Measurements from ENCODE around the gene DOCK2. TPM values are rescaled to one million over a fixed set of nuclear protein-coding genes. Genes with fewer than 3 reads are reported as not detected.

DOCK2 gene
- polyA plus RNA-seq, 1 of the 3 experiments (the other 2 are of a cell fraction): 3.8 TPM

GRCh38 chr5:169970911-169971765 is 334.1 kb downstream of the DOCK2 start (continued):
- TF ChIP-seq CHD2 (IDR thresholded peaks at IDR 0.05; ENCODE audit: low read length, partially characterized antibody) (no peak), TCF12 (IDR thresholded peaks at IDR 0.05) (peak; percentile 89), FOXM1 (IDR thresholded peaks at IDR 0.05; ENCODE audit: low read depth) (peak; percentile 42; the same call in 1 of the 2 replicates), FOXJ3 (CRISPR knock-in tag; IDR thresholded peaks at IDR 0.05) (no peak), SMC3 (IDR thresholded peaks at IDR 0.05; ENCODE audit: low read depth, low read length) (no peak), SIN3A (IDR thresholded peaks at IDR 0.05; ENCODE audit: borderline replicate concordance, low read depth, low read length) (peak; percentile 44; the same call in 1 of the 2 replicates)
- TF ChIP-seq, protein P1, sequence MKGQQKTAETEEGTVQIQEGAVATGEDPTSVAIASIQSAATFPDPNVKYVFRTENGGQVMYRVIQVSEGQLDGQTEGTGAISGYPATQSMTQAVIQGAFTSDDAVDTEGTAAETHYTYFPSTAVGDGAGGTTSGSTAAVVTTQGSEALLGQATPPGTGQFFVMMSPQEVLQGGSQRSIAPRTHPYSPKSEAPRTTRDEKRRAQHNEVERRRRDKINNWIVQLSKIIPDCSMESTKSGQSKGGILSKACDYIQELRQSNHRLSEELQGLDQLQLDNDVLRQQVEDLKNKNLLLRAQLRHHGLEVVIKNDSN (IDR thresholded peaks at IDR 0.05; ENCODE audit: borderline replicate concordance, low read depth): peak; percentile 74

DNA sequence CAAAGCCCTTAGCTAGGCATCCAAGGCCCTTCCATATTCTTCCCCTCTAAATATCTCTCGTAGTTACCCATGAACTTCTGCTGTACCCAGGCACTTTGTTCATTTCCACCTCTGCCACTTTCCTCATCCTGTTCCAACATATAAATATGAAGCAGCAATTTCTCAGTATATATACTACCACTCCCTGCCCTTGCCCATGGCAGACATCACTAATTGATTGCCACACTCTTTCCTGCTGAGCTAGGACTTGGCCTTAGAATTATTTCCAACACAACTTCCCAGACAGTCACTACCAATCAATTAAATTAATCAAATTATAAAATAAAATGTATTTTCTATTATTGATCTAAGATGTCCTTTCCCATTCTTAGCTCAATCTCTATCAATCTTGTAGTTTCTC is 334.7 kb downstream of the DOCK2 start:
- POLR2A ChIA-PET: no interaction called here
- Histone ChIP-seq H3K36me3 (replicated peaks in 1 of 2; ENCODE audit: control insufficient read depth in 1 of 2, insufficient read depth in 2 of 2, low read length in 1 of 2) (peaks cover 0 to 3% of the 10 kb centered on the region in 2 experiments), H3K4me3 (ENCODE audit: low read depth in 2 of 2, low read length in 1 of 2) (0 out of 4 replicates have a peak overlapping the region, but pooled peaks of 1 of the 2 experiments have one; percentile 11), H4K20me1 (ENCODE audit: insufficient read depth) (no peaks in the 10 kb centered on the region), H3K27ac (ENCODE audit: low read depth in 2 of 2, low read length in 1 of 2) (peak overlapping the region; percentile 58 to 96; a peak in 3 of 4 replicates), H3K27me3 (ENCODE audit: insufficient read depth) (no peaks in the 10 kb centered on the region), H3K9ac (peak overlapping the region; percentile 64), H3F3A (replicated peaks; ENCODE audit: insufficient read depth) (peaks cover 21% of the 10 kb centered on the region), H3K79me2 (ENCODE audit: insufficient read depth) (peaks cover 92% of the 10 kb centered on the region), H3K9me2 (no peaks in the 10 kb centered on the region), H3K9me3 (no peaks in the 10 kb centered on the region), H3K4me2 (peak overlapping the region; percentile 70), H3K4me1 (ENCODE audit: control insufficient read depth in 1 of 2, insufficient read depth in 2 of 2, low read depth in 1 of 2, low read length in 1 of 2) (peaks cover 9 to 53% of the 10 kb centered on the region in 2 experiments), H2AFZ (ENCODE audit: low read depth) (no peak overlapping the region)
- CTCF ChIA-PET: interaction anchor here (1.0 to 10.4 kb wide), 5 partner anchors 9 to 262 kb away, joined by 3 to 95 read pairs (median 5); partner anchors contain the start of gene INSYN2B
- WGBS (ENCODE audit: low lambda C conversion rate): 92% methylated on average over 1 of the region's 1 CpG
- DNase-seq: no peak
- TF ChIP-seq RFX5 (IDR thresholded peaks at IDR 0.05; ENCODE audit: low read length) (no peak), TAF1 (IDR thresholded peaks at IDR 0.05; ENCODE audit: borderline replicate concordance, low read depth, low read length) (no peak), EP300 (IDR thresholded peaks at IDR 0.05; ENCODE audit: borderline replicate concordance in 1 of 2, low read depth in 1 of 2, low read length in 1 of 2) (no peak), FOSL2 (IDR thresholded peaks at IDR 0.05; ENCODE audit: borderline replicate concordance, low read depth) (no peak), POLR2AphosphoS5 (IDR thresholded peaks at IDR 0.05; ENCODE audit: low read depth, low read length) (no peak)
- TF ChIP-seq, protein P1 (IDR thresholded peaks at IDR 0.05; ENCODE audit: borderline replicate concordance, low read depth): no peak

Data from SK-N-SH (cell line).